SU-DHL-6 (cell line): ENCODE measurements around the gene HDAC5.

Experiments used
- CTCF ChIP-seq: fragments of 200-600 bp; sonication (generic); IDR thresholded peaks from one replicate; pipeline ENCODE4 v1.5.1; 2017; ENCODE audit warnings: antibody characterized with exemption, mild to moderate bottlenecking, low read length, moderate library complexity; ENCODE audit not compliant: insufficient read depth, poor library complexity, severe bottlenecking
- EZH2phosphoT487 ChIP-seq: fragments of 200-600 bp; sonication (generic), shearing (Covaris generic); conservative IDR thresholded peaks from 2 replicates; pipeline ENCODE4 v1.6.1; 2018; ENCODE audit warnings: mild to moderate bottlenecking, antibody characterized with exemption, low read length, moderate library complexity, mixed read lengths

- TF ChIP-seq CTCF = no peak
- no peak for TF ChIP-seq EZH2phosphoT487
These were observed 38.5 kb downstream of the HDAC5 start for GRCh38 chr17:44084921-44085320.
